Subcutaneous adipose tissue (tissue), 4 donors: ENCODE results near the gene TAF12. TPM values are rescaled to one million over a fixed set of nuclear protein-coding genes. Genes with fewer than 3 reads are reported as not detected.

ENCODE experiments used
- CTCF ChIP-seq: fragments of 450-650 bp; IDR thresholded peaks from one replicate; pipeline ENCODE4 v1.5.1; 2016; ENCODE audit warnings: low read depth, mild to moderate bottlenecking, control low read depth, antibody characterized with exemption, moderate library complexity
- total RNA-seq, 4 donors: library from RNA; depleted of rRNA; stranded (reverse); fragments of >200 nt; gene quantifications; one replicate each; pipeline ENCODE4 v1.1.0, GENCODE V29; 2016

The TAF12 gene
- total RNA-seq, 4 donors from 2014 or later, result 18.3 to 27.1 (median 23.3) TPM

DNA sequence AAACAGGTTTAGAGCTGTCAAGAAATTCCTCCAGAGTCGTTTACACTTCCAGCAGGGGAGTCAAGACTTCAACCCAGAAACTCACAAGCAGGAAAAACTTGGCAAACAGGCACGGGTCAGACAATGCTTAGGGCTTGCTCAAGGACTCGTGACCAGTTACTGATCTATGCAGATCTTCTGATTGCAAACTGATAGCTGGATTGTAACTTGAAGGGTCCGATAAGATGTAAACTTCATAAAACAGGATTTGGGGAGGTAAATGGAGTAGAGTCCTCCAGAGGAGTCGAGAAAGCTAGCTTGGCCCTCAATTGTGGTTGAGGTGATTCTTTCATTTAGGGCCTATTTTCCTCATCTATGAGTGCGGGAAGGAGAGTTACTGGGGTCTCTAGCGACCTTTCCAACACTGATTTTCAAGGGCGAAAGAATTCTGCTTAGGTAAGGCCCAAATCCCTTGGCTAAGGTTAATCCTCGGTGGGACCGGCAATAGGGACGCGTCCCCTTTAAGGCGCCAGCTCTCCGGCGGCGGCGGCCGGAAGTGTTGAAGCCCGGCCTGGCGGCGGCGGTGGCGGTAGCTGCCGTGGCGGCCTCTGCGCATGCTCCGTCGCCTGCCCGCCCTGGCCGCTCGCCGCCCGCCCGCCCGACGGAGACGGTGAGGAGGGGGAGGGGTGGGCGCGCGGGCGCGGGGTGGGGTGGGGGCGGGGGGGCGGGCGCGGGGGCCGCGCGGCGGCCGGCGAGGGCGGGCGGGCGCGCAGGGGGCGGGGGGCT, 25.5 kb upstream of the TAF12 start, which contains the start of gene GMEB1:
Gene GMEB1 (plus strand): TSS at position 594 of the 765 bp plus-strand sequence. CDS start 14,829 bp downstream, outside the sequence.
- no peak for TF ChIP-seq CTCF

GRCh38 chr1:28666806-28667205, 23.9 kb upstream of the TAF12 start:
- no peak for TF ChIP-seq CTCF

DNA sequence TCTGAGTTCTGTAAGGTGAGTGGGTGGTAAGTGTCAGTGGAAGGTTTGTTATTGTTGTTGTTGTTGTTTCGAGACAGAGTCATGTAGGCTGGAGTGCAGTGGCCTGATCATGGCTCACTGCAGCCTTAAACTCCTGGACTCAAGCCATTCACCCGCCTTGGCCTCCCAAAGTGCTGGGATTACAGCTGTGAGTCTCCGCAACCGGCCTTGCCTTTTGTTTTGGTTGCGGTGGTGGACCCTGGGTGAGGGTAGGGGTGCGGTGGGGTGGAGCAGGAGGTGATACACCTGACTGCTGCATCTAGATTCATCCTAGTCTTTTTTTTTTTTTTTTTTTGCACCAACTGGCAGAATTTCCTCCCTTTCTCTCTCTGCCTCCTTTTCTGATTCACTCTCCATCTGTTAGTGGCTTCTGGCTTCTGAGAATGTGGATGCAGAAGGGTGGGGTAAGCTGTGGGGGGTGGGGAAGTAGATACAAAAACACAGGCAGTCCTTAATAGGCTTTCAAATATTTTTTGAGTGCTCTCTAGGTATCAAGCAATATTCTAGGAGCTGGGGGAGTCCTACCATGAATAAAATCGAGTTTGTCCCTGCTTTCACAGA, 21.1 kb upstream of the TAF12 start:
- TF ChIP-seq CTCF, result no peak

DNA sequence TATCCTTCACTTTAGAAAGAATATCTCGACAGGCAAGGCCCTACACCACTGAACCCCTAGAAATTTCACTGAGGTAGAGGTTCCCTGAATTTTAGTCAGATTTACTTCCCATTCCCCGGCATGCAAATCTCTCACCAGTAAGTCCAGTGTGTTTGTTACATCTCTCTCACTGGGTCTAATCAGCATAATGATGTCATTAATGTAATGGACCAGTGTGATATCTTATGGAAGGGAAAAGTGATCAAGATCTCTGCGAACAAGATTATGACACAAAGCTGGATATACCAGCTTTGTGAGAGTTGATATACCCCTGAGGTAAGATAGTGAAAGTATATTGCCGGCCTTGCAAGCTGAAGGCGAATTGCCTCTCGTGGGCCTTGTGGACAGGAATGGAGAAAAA, 13.5 kb upstream of the TAF12 start:
- no peak for TF ChIP-seq CTCF

- TF ChIP-seq CTCF, result no peak
Measured at GRCh38 chr1:28648474-28649198, 5.8 kb upstream of the TAF12 start, which contains the start of gene RNU11. TSS of gene RNU11 (plus strand) at chr1:28648600.

GRCh38 chr1:28648008-28648473, 5.2 kb upstream of the TAF12 start:
- no peak for TF ChIP-seq CTCF

- TF ChIP-seq CTCF, result no peak
Measured at GRCh38 chr1:28646040-28646439, 3.2 kb upstream of the TAF12 start.
